ENCODE results near the gene PBX4.

Gene PBX4

DNA sequence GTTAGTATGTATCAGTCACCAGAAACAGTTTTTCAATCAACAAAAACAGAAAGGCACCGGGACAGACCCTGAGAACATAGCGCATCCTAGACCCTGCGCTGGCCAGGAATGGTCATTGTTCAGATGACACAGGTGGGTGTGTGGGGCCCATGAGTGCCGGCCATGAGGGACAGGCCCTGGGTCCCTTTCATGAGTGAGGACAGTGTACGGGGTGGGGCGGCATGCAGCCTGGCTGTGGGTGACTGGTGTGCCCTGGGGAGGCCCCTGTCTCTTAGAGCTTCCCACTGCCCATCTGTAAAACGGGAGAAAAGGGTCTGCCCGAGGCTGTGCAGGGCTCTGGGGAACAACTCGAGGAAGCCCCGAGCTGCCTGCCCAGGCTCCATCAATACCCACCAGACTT lies 25.8 kb downstream of the PBX4 start:
- TF ChIP-seq, protein P1, sequence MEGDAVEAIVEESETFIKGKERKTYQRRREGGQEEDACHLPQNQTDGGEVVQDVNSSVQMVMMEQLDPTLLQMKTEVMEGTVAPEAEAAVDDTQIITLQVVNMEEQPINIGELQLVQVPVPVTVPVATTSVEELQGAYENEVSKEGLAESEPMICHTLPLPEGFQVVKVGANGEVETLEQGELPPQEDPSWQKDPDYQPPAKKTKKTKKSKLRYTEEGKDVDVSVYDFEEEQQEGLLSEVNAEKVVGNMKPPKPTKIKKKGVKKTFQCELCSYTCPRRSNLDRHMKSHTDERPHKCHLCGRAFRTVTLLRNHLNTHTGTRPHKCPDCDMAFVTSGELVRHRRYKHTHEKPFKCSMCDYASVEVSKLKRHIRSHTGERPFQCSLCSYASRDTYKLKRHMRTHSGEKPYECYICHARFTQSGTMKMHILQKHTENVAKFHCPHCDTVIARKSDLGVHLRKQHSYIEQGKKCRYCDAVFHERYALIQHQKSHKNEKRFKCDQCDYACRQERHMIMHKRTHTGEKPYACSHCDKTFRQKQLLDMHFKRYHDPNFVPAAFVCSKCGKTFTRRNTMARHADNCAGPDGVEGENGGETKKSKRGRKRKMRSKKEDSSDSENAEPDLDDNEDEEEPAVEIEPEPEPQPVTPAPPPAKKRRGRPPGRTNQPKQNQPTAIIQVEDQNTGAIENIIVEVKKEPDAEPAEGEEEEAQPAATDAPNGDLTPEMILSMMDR (conservative IDR thresholded peaks at IDR 0.05) = no peak
- no peak overlapping the region for H3K27ac ChIP-seq

- TF ChIP-seq, protein P1 (conservative IDR thresholded peaks at IDR 0.05) = no peak
- no peak overlapping the region for H3K27ac ChIP-seq
These were observed 27.2 kb downstream of the PBX4 start for GRCh38 chr19:19591133-19591825.

DNA sequence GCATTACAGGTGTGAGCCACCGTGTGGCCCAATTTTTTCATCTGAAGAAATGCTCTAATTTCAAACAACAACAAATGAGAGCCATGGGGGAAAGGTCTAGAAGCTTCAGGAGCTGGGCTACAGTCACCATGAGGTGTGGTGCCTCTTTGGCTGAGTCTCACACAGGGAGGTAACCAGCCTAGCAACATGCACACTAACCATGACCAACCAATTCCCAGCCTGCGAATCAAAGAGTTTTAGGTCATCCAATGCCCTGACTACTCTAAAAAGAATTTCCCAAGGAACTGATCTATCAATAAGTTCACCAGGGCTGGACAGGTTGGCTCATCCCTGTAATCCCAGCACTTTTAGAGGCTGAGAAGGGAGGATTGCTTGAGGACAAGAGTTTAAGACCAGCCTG lies 29.9 kb downstream of the PBX4 start:
- TF ChIP-seq, protein P1 (conservative IDR thresholded peaks at IDR 0.05) = no peak
- no peak overlapping the region for H3K27ac ChIP-seq

- H3K27ac ChIP-seq = no peak overlapping the region
- TF ChIP-seq, protein P1 (conservative IDR thresholded peaks at IDR 0.05) = no peak
These were observed 30.7 kb downstream of the PBX4 start for GRCh38 chr19:19587771-19588170.

- no peak overlapping the region for H3K27ac ChIP-seq
- TF ChIP-seq, protein P1 (conservative IDR thresholded peaks at IDR 0.05) = no peak
These were observed 34.1 kb downstream of the PBX4 start for GRCh38 chr19:19584356-19584755.

DNA sequence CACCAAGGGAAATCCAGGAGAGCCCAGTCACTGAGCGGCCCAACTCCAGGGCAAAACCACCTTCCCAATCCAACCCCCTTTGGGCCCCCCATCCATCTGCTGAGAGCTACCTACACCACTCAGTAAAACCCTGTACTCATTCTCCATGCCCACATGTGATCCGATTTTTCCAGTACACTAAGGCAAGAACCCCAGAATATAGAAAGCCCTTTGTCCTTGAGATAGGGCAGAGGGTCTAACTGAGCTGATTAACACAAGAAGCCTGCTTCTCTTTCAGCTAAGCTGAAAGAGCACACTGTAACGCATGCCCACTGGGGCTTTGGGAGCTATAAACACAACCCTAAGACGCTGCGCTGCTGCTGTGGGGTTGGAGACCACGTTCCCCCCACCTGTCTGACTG lies 36.0 kb downstream of the PBX4 start:
- no peak overlapping the region for H3K27ac ChIP-seq
- TF ChIP-seq, protein P1 (conservative IDR thresholded peaks at IDR 0.05) = no peak

- TF ChIP-seq, protein P1 (conservative IDR thresholded peaks at IDR 0.05) = no peak
- H3K27ac ChIP-seq = no peak overlapping the region
These were observed 37.1 kb downstream of the PBX4 start for GRCh38 chr19:19581391-19581790.

Data from VCaP (cell line).